Measurements from ENCODE around the gene GADD45A. TPM values are rescaled to one million over a fixed set of nuclear protein-coding genes. Genes with fewer than 3 reads are reported as not detected.

Gene GADD45A
- total RNA-seq, 1 experiment from 2014 or later, result 121 TPM

DNA sequence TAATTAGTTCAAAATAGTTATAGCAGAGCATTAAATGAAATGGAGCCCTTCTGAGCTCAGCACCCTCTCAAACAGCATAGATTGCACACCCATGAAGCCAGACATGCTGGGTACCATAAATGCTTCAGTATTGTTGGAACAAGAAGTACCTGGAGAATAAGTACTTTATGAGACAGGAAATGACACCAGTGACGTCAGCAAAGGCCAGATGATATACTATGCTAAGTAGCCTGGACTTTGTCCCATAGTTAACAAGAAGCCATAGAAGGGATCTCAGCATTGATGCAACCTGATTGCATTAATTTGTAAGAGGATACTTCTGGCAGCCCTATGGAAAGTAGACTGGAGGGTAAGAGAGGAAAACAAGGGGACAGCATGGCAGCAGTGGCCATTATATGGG lies 16.3 kb upstream of the GADD45A start:
- DNase-seq (ENCODE audit: low spot score), result no peak

DNA sequence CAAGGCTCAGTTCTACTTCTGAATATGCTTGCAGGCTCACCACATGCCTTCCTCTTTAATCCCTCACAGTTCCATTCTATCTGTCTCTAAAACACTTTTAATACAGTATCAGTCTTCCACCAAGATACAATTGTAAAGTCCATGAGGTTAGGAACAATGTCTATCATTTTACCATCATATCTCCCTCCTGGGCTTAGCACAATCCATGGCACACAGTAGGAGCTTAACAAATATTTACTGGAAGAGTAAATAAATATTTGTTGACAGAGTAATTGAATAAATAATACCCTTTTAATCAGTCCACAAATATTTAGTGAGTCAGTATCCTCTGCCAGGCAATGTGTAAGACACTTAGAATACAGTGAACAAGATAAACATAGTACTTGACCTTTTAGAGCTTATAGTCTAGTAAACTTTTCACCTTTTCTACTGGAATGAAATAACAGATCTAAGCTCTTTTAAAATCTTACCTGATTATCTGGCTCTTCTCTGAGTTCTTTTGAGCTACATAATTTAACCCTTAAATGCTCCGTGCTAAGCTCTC lies 12.7 kb upstream of the GADD45A start:
- DNase-seq (ENCODE audit: low spot score), result no peak

DNA sequence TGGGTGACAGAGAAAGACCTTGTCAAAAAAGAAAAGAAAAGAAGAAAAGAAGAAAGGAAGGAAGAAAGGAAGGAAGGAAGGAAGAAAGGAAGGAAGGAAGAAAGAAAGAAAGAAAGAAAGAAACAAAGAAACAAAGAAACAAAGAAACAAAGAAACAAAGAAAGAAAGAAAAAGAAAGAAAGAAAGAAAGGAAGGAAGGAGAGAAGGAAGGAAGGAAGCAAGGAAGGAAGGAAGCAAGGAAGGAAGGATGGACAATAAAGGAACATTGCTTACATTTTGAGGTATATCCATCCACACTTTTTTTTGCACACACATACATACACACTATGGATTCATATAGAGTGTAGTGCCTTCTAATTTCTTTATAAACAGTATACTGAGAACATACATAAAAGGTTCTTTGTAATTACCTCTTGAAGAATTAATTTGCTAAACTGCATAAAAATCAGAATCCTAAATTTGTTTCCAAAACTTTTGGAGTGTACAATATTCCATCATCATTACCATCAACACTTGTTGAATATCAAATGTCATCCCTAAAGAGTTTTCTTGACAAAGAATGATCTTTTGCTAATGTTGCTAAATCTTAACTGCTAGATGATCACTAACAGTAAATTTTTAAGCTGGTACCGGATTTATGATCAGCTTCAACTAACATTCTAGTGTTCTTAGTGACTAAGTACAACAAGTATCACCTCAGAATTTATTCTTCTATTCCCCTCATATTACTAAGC lies 11.4 kb upstream of the GADD45A start:
- no peak for DNase-seq (ENCODE audit: low spot score)

DNA sequence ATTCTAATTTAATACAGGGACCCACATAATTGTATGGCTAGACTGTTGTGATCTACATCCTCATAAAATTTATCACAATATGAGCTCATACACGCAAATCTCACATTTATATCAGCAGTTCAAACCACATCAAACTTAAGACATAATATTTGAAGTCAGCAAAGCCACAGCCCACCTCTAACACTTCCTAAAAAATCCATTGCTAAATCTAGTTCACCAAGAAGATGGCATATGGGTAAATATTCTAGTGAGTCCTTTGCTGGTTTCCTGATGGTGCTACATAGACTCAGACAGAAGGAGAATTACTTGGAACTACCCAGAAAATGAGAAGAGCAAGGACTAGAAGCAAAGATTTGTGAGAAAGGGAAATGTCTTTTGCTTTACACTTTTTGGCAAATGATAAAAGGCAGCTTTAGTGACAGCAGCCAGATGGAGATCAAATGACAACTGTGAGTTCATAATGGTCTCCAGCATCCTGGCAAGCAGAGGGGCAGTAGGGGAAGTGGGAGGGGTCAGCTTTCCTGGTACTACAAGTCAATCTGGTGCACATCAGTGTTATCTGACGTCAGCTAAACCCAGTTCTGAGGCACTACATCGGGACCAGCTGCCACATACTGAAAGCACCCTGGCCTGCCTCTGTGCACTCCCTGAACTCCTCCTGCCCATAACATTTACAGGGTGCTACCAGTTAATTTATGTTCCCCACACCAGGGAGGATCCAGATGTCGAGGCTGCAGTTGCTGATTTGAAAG lies 10.6 kb upstream of the GADD45A start:
- no peak for DNase-seq (ENCODE audit: low spot score)

DNA sequence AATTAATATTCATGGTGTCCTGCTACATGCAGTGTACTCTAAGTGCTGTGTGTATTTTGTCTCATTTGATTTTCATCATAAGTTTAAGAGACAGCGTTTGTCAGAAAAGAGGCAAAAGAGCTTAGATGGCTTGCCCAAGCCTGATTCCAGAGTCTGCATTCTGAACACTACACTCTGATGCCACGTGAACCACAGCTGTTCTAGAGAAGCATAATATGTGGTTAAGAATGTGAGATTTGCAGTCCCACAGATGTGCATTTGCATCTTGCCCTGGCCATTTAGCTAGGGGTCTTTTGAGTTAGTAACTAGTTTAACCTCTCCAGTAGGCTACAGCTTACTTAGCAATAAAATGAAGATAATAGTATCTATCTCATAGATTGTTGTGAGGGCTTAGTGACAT lies 9.2 kb upstream of the GADD45A start:
- DNase-seq (ENCODE audit: low spot score), result no peak

DNA sequence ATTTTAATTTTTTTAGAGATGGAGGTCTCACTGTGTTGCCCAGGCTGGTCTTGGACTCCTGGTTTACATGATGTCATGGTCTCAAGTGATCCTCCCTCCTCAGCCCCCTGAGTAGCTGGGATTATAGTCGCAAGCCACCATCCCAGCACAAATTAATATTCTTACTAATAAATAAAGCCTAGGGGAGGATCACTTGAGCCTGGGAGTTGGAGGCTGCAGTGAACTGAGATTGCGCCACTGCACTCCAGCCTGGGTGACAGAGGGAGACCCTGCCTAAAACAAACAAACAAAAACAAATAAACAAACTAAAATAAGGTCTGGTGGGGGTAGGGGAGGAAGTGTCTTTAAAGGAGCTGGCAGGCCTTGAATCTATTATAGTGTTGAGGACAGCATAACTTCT lies 8.7 kb upstream of the GADD45A start:
- DNase-seq (ENCODE audit: low spot score), result no peak

DNA sequence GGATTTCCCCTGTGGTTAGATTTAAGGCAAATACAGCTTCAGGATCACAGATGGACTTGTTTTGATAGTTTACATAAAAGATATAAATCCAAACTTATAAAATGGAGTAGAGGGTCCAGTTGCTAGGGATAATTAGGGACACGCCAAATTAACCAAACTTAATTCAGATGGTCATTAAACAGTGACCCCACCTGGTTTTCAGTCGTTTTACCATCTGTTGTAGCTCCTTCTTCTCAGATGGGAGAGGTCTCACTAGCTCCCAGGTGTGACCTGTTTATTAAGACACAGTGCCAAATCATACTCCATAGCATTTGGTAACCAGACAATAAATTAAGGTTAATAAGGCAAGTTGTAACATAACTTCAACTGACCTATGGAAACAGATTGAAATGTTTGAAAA lies 8.1 kb upstream of the GADD45A start:
- no peak for DNase-seq (ENCODE audit: low spot score)

DNA sequence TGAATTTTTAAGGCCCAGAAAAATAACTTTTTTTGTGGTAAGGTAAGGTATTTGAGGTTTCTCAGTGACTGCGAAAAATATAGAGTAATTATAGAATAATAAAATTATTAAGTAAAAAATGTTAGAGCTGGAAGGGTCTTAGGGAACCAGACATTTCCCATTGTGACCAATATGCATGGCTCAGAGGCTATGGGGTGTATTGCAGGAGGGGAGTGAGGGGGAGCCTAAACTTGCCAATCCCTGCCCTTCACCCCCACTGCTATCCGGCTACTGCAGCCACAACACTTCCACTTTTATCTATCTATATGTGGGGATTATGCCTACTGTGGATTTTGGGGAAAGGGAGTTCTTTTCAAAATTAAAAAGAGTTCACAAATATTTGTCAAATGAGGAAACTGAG lies 7.6 kb upstream of the GADD45A start:
- no peak for DNase-seq (ENCODE audit: low spot score)

DNA sequence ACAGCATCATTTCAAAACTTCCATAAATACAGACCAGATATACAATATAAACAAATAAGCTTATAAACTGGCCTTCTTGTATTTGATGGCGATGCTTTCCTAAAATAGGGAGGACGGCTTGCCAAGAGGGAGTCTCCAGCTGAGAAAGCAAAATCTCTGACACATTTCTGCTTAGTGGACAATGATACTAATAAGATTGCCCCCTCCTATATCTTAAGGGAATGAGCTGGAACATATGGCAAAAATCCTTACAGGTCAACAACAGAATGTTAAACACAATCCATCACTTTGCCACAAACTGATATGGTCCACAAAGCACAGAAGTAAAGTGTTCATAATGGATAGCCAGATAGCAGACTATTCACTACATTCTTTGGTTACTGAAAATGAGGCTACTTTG lies 7.1 kb upstream of the GADD45A start:
- no peak for DNase-seq (ENCODE audit: low spot score)

DNA sequence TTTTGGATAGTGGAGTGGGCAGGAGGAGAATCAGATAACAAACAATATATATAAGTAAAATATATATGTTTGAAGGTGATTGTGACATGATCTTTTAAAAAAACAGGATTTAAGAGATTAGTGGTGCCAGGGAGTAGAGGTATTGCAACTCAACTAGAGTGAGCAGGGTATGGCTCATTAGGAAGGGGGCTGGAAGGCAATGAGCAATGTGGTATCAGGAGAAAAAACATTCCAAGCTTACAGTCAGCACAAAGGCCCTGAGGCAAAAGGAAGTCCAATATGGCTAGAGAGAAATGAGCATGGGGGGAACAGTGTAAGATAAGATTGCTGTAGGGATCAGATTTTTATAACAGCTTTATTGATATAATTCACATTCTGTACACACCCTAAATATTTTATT lies 5.3 kb upstream of the GADD45A start:
- peak; percentile 44 for DNase-seq (ENCODE audit: low spot score)

DNA sequence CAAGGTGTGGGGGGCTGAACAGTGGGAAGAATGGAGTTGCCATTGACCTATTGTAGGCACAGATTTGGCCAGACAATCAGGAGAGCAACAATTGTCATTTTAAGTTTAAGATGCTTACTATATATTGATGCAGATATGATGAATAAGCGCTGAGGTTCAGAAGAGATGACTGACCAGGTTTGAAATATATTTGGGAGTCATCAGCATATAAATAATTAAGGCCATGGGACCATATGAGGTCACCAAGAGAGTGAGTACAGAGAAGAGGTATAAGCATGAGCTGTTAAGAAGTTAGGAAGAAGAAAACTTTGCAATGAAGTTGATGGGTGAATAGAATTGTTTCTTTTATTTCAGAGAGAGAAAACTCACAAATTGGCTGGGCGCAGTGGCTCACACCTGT lies 4.5 kb upstream of the GADD45A start:
- no peak for DNase-seq (ENCODE audit: low spot score)

DNA sequence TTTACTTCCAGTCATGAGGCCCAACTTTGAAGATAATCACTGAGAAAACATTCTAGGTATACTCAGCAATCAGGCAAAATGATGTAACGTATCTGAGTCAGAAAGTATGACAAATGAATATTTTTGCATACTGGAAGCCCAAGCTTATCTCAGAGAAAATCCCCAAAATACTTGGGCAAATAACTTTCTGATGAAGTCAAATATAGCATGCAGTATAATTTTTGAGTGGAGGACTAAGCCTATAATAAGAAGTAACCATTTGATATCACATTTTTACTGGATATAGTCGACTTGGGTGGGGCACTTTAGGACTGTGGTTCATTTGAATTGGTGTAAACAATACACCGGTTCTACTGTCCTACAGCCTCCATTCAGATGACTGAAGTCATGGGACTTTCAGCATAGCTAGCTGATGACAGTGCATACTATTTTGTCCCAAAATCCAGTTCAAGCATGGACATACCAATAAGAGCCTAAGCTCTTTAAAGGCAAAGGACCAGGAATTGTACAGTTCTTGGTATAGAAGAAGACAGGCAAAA lies 2.3 kb upstream of the GADD45A start:
- DNase-seq (ENCODE audit: low spot score), result peak; percentile 95

DNA sequence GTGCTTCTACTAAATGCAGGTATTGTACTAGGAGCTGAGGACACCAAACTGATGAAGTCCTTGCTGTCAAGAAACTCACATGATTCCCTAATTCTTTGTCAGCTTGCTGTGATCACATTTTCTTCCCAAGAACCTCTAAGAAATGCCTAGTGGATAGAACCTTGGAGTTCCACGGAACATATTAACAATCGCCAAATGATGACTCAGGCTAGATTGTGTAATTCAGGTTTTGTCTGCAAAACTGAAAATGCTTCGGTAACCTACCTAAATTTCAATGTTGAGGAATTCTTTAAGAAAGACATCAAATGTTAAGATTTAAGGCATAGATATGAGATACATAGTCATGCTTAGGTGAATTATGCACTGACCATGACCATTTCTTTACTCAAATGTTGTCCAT lies 1.7 kb upstream of the GADD45A start:
- DNase-seq (ENCODE audit: low spot score), result peak; percentile 66

DNA sequence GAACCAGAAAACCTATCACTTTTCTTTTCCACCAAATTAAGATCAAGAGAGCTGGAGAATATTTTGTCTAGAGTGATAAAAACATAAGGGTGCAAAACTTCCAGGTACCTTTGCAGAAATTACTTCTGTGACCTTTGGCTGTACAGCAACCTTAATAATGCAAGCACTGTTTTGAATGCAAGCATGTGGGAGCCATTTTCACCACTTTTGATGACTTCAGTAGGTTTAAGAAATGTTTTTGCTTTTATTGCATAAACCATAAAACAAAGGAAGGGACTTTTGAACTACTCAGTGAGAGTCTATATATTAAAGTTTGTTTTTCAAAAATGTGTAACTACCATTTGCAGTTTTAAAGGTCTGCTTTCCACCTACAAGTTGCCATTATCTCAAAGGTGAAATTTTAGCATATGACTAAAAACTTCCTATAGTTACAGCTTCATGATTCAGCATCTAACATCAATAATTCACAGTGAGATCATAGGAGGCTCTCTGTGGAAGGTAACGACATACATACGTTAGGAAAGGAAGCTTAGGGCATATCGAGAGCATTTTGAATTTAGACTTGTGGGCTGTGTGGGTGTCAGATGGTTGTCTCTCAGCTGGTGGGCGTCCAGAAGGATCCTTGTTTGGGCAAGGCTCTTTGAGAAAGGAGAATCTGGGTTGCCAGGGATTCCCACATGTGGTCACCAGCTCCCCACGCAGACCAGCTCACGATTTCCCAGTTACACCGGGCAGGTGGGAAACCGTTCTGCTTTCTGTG lies 1.1 kb upstream of the GADD45A start:
- no peak for DNase-seq (ENCODE audit: low spot score)

DNA sequence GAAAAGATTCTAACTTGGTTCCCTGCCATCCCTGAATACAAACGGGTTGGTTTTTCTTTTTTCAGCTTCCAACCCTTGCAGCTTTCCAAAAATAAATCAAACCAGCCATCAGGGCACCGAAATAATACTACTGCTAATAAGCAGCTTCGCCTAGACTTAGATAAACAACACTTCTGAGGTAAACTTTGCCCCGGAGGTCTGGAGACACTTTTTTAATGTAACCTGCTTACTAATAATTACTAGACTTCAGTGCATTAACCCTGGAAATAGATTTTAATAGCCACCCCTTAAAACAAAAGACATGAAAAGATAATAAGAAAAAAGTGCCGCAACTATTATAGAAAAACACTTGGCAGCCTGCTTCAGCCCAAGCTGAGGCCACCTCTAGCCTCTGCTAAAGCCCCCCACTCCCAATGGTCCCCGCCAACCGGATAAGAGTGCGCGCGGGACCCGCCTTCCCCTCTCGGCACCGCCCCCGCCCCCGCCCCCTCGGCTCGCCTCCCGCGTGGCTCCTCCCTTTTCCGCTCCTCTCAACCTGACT lies 405 bp upstream of the GADD45A start:
- DNase-seq (ENCODE audit: low spot score), result no peak

DNA sequence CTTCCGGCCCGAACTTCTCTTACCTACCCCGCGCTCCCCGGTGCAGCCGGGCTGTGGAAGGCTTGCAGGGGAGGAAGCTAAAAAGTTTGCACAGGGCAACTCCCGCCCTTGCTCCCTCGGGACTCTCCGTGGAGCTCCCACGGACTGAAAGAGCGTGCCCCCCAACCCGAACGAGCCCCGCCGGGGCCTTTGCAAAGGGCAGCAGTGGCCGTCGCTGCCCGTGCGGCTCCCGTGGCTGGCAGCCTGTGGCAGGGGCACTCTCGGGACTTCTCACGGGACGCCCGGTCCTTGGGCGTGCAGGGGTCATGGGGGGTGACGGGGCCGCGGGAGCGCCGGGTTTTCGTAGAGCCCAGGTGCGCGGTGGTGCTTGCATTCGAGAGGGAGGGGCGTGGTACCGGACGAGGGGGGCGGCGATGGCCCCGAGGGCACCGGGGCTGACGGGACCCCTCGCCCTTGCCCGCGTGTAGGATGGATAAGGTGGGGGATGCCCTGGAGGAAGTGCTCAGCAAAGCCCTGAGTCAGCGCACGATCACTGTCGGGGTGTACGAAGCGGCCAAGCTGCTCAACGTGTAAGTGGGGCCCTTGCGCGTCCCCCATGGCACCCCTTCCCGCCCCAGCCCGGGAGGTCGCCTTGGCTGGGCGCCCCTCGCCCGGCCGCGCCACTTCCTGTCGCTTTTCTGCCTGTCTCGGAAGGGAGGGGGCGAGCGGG lies 711 bp downstream of the GADD45A start:
- no peak for DNase-seq (ENCODE audit: low spot score)

DNA sequence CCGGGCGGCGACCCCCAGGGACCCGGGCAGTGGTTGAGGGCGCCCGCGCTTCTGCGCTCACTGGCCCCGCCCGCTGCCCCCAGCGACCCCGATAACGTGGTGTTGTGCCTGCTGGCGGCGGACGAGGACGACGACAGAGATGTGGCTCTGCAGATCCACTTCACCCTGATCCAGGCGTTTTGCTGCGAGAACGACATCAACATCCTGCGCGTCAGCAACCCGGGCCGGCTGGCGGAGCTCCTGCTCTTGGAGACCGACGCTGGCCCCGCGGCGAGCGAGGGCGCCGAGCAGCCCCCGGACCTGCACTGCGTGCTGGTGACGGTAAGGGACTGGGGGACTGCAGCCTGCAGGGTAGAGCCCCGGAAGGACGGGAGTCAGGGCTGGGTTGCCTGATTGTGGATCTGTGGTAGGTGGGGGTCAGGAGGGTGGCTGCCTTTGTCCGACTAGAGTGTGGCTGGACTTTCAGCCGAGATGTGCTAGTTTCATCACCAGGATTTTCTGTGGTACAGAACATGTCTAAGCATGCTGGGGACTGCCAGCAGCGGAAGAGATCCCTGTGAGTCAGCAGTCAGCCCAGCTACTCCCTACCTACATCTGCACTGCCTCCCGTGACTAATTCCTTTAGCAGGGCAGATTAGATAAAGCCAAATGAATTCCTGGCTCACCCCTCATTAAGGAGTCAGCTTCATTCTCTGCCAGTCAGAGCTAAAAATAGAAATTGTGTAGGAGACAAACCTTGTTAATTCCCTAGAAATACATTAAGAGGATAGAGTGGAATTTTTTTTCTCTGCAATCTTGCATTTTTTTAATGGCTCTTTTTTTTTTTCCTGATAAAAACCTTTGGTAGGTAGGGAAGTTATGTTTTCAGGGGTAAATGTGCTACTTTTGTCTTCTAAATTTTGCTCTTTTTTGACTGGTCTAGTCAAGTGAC lies 1.5 kb downstream of the GADD45A start:
- peak; percentile 96 for DNase-seq (ENCODE audit: low spot score)

DNA sequence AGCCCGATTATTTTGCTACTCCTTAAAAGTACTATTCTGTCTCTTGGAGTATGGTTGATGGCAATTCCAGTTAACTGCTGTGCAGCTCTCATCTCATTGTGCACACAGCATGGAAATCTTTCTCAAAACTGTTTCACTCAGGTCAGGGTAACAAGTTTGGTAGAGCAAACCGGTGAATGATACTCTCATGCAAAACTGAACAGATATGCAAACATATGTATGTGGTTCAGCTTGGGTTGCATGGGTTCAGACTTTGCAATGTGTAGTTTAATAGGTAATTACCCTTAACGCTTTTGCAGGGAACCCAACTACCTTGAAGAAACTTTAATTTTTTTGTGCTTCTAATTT lies 2.2 kb downstream of the GADD45A start:
- DNase-seq (ENCODE audit: low spot score), result no peak

DNA sequence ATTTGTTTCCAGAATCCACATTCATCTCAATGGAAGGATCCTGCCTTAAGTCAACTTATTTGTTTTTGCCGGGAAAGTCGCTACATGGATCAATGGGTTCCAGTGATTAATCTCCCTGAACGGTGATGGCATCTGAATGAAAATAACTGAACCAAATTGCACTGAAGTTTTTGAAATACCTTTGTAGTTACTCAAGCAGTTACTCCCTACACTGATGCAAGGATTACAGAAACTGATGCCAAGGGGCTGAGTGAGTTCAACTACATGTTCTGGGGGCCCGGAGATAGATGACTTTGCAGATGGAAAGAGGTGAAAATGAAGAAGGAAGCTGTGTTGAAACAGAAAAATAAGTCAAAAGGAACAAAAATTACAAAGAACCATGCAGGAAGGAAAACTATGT lies 2.6 kb downstream of the GADD45A start:
- DNase-seq (ENCODE audit: low spot score), result no peak

DNA sequence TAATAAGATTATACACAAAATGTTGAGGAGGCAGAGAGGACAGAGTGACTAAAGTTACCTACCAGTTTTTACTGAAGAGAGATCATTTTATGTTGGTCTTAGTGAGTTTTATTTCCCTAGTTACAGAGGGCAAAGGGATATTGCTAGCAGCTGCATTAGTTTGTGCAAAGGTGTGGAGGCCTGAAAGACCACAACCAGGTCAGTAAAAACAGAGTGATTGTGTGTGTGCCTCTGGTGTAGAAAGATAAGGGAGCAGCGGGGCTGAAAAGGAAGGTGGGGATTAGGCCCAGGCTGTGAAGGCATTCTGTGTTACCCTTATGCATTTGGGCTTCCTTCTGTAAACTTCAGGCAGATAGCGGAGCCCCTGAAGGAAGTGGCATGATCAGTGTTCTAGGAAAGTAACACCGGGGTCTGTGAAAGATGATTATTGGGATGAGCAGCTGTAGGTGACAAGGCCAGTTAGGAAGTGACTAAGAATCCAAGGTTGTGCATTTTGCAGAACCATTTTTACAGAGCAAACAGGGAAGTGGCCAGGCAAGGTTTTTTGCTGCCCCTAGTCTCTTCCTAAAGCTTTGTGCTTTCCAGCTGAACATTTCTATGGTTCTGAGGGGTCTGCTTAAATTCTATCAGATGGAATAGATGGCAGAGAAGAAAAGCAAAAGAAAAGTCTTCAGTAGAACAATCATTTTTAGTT lies 3.7 kb downstream of the GADD45A start:
- DNase-seq (ENCODE audit: low spot score), result no peak
